A673 (cell line): ENCODE measurements around the gene CCDC85C. TPM values are rescaled to one million over a fixed set of nuclear protein-coding genes. Genes with fewer than 3 reads are reported as not detected.

ENCODE experiments used
- BruUV-seq: library from RNA; stranded (reverse); fragments of 400-500 nt; replicated peaks from 2 replicates; lab custom pipeline; 2021; lab: Mats Ljungman, UMichigan
- CTCF ChIA-PET: fragments of 300-600 bp; sonication (Branson Sonifier 250); formaldehyde crosslinking; loops from one replicate; lab custom pipeline; 2022; ENCODE audit warnings: antibody characterized with exemption; lab: Charles Lee
- POLR2A ChIA-PET: fragments of 300-600 bp; sonication (Branson Sonifier 250); formaldehyde crosslinking; loops from one replicate; lab custom pipeline; 2022; ENCODE audit warnings: antibody characterized with exemption; ENCODE audit not compliant: low non-redundant PET; lab: Charles Lee
- DNase-seq: peaks from one replicate; pipeline ENCODE4 v3.0.0-alpha.2; 2015; ENCODE audit warnings: low spot score
- H3K27ac ChIP-seq: fragments of 200-600 bp; sonication (generic); 2 replicates; pipeline ENCODE4 v1.5.1; 2016; ENCODE audit warnings: mixed run types, low read depth, mild to moderate bottlenecking, mixed read lengths, antibody characterized with exemption, low read length; ENCODE audit not compliant: poor library complexity, severe bottlenecking
- H3K27me3 ChIP-seq: fragments of 200-600 bp; sonication (generic); replicated peaks from 2 replicates; pipeline ENCODE4 v1.6.1; 2017; ENCODE audit warnings: mixed run types, low read depth, mild to moderate bottlenecking, mixed read lengths, antibody characterized with exemption, low read length; ENCODE audit not compliant: insufficient read depth, poor library complexity
- H3K36me3 ChIP-seq: fragments of 200-600 bp; sonication (generic); 2 replicates; pipeline ENCODE4 v1.6.1; 2016; ENCODE audit warnings: mixed run types, mild to moderate bottlenecking, mixed read lengths, antibody characterized with exemption, low read length; ENCODE audit not compliant: insufficient read depth, poor library complexity, severe bottlenecking
- H3K4me1 ChIP-seq: fragments of 200-600 bp; sonication (generic); 2 replicates; pipeline ENCODE4 v1.6.1; 2017; ENCODE audit warnings: mixed run types, mild to moderate bottlenecking, mixed read lengths, antibody characterized with exemption, low read length; ENCODE audit not compliant: insufficient read depth, poor library complexity, severe bottlenecking
- H3K4me3 ChIP-seq: fragments of 200-600 bp; sonication (generic); 2 replicates; pipeline ENCODE4 v1.5.1; 2016; ENCODE audit warnings: low read depth, mixed run types, mild to moderate bottlenecking, mixed read lengths, low read length; ENCODE audit not compliant: poor library complexity, severe bottlenecking
- H3K9me3 ChIP-seq: fragments of 200-600 bp; sonication (generic); 2 replicates; pipeline ENCODE4 v1.6.1; 2016; ENCODE audit warnings: mixed run types, low read depth, mild to moderate bottlenecking, mixed read lengths, antibody characterized with exemption, low read length; ENCODE audit not compliant: poor library complexity, severe bottlenecking
- CTCF ChIP-seq: fragments of 300-800, 200-600 bp; sonication (generic); conservative IDR thresholded peaks from 2 replicates; pipeline ENCODE4 v1.5.1; 2017; ENCODE audit warnings: low read depth, mild to moderate bottlenecking, antibody characterized with exemption, low read length, moderate library complexity, mixed read lengths
- EZH2 ChIP-seq: fragments of 200-600 bp; sonication (generic); IDR thresholded peaks from 2 replicates; pipeline ENCODE4 v1.6.1; 2017; ENCODE audit warnings: borderline replicate concordance, low read depth, mild to moderate bottlenecking, mixed read lengths, antibody characterized with exemption, low read length; ENCODE audit not compliant: poor library complexity, severe bottlenecking
- intact Hi-C: fragments of 100-400 bp; cut with micrococcal nuclease; formaldehyde crosslinking; loops from one replicate; pipeline ENCODE4 v1.10.0; 2022; ENCODE audit not compliant: unreplicated experiment
- total RNA-seq: library from RNA; stranded (reverse); gene quantifications from 2 replicates; pipeline ENCODE4 v1.2.3, GENCODE V29; 2021

The CCDC85C gene
- total RNA-seq, 1 experiment from 2014 or later = 24.6 TPM

GRCh38 chr14:99513946-99514551 is 90.0 kb downstream of the CCDC85C start:
- TF ChIP-seq EZH2 (no peak), CTCF (no peak)
- Histone ChIP-seq H3K4me1 (no peaks in the 10 kb centered on the region), H3K27me3 (no peaks in the 10 kb centered on the region), H3K36me3 (peaks cover 12% of the 10 kb centered on the region), H3K27ac (no peak overlapping the region), H3K4me3 (no peak overlapping the region), H3K9me3 (no peaks in the 10 kb centered on the region)
- intact Hi-C loops = no loop called here
- CTCF ChIA-PET = no interaction called here
- POLR2A ChIA-PET = no interaction called here
- no TSS peak for BruUV-seq
- no peak for DNase-seq

- peaks cover 20% of the 10 kb centered on the region for H3K36me3 ChIP-seq
- DNase-seq = no peak
- no peaks in the 10 kb centered on the region for H3K27me3 ChIP-seq
- H3K4me3 ChIP-seq = no peak overlapping the region
- intact Hi-C loops = no loop called here
- BruUV-seq = no TSS peak
- no peak overlapping the region for H3K27ac ChIP-seq
- no peaks in the 10 kb centered on the region for H3K9me3 ChIP-seq
- ChIA-PET CTCF (no interaction called here), POLR2A (no interaction called here)
- no peaks in the 10 kb centered on the region for H3K4me1 ChIP-seq
- no peak for TF ChIP-seq CTCF
- TF ChIP-seq EZH2 = no peak
These were observed 90.8 kb downstream of the CCDC85C start for GRCh38 chr14:99513183-99513694.

GRCh38 chr14:99512571-99513182 is 91.3 kb downstream of the CCDC85C start:
- TF ChIP-seq CTCF = no peak
- TF ChIP-seq EZH2 = no peak
- no peak for DNase-seq
- H3K4me1 ChIP-seq = no peaks in the 10 kb centered on the region
- BruUV-seq = no TSS peak
- peaks cover 25% of the 10 kb centered on the region for H3K36me3 ChIP-seq
- no peaks in the 10 kb centered on the region for H3K9me3 ChIP-seq
- no peak overlapping the region for H3K27ac ChIP-seq
- CTCF ChIA-PET = no interaction called here
- H3K4me3 ChIP-seq = no peak overlapping the region
- POLR2A ChIA-PET = interaction anchor here (0.6 kb wide), 1 partner anchor 52 kb away, joined by 6 read pairs; no protein-coding TSS in a partner anchor
- no peaks in the 10 kb centered on the region for H3K27me3 ChIP-seq
- intact Hi-C loops = no loop called here
